CD4-positive, CD25-positive, alpha-beta regulatory T cell (primary cell): ENCODE data around the gene OPCML. TPM values are rescaled to one million over a fixed set of nuclear protein-coding genes. Genes with fewer than 3 reads are reported as not detected.

Source experiments
- ATAC-seq, 2 donors: fragments of 150-1000 bp; cut with Tn5 transposase; one replicate each; pipeline ENCODE4 v1.10.0; 2021; ENCODE audit warnings: low read depth in 2 of 2, moderate number of reproducible peaks in 2 of 2, moderate library complexity in 1 of 2
- DNase-seq, 3 donors: peaks; one replicate each; pipeline versions ENCODE4 v3.0.0 to v3.0.0-alpha.2; 2012 to 2022; ENCODE audit warnings: mixed read lengths in 1 of 3
- H3K27ac ChIP-seq: one replicate; pipeline ENCODE4 v1.7.0; 2013; ENCODE audit warnings: mild to moderate bottlenecking, low read length; ENCODE audit not compliant: insufficient read depth, poor library complexity, severe bottlenecking
- H3K27me3 ChIP-seq: one replicate; pipeline ENCODE4 v1.7.0; 2013; ENCODE audit warnings: low read length; ENCODE audit not compliant: control insufficient read depth, insufficient read depth
- H3K36me3 ChIP-seq: one replicate; pipeline ENCODE4 v1.7.0; 2013; ENCODE audit warnings: mild to moderate bottlenecking, low read length, moderate library complexity; ENCODE audit not compliant: control insufficient read depth, insufficient read depth
- H3K4me1 ChIP-seq: 2 replicates; pipeline ENCODE4 v1.7.0; 2013; ENCODE audit warnings: mild to moderate bottlenecking, low read length; ENCODE audit not compliant: insufficient read depth, control insufficient read depth, poor library complexity, severe bottlenecking
- H3K4me3 ChIP-seq: one replicate; pipeline ENCODE4 v1.7.0; 2013; ENCODE audit warnings: low read depth, mild to moderate bottlenecking, low read length, moderate library complexity
- H3K9me3 ChIP-seq, 2 experiments: 1 replicate in 1 of 2; 2 replicates in 1 of 2; pipeline ENCODE4 v1.7.0; 2013; ENCODE audit warnings: low read length in 2 of 2, mild to moderate bottlenecking in 1 of 2, moderate library complexity in 1 of 2; ENCODE audit not compliant: control insufficient read depth in 2 of 2
- H3K27ac Mint-ChIP-seq, 3 donors: one replicate each; pipeline ENCODE4 v1.8.0; 2020 to 2022; ENCODE audit warnings: mild to moderate bottlenecking in 3 of 3, mixed read lengths in 3 of 3, moderate library complexity in 2 of 3
- H3K27me3 Mint-ChIP-seq: one replicate; pipeline ENCODE4 v1.8.0; 2022; ENCODE audit warnings: mild to moderate bottlenecking, mixed read lengths
- H3K36me3 Mint-ChIP-seq: one replicate; pipeline ENCODE4 v1.8.0; 2020; ENCODE audit warnings: mixed read lengths
- H3K4me1 Mint-ChIP-seq, 4 donors: one replicate each; pipeline ENCODE4 v1.8.0; 2020 to 2022; ENCODE audit warnings: mixed read lengths in 4 of 4, mild to moderate bottlenecking in 1 of 4
- H3K4me3 Mint-ChIP-seq, 4 donors: one replicate each; pipeline ENCODE4 v1.8.0; 2020 to 2022; ENCODE audit warnings: mild to moderate bottlenecking in 4 of 4, mixed read lengths in 4 of 4, moderate library complexity in 3 of 4
- H3K9me3 Mint-ChIP-seq, 7 donors: one replicate each; pipeline ENCODE4 v1.8.0; 2020 to 2022; ENCODE audit warnings: mixed read lengths in 7 of 7, mild to moderate bottlenecking in 3 of 7, moderate library complexity in 2 of 7
- polyA plus RNA-seq, 4 donors: library from polyadenylated mRNA; unstranded; fragments of 300-500 nt; fragmentation: Illumina TruSeq; gene quantifications; one replicate each; pipeline ENCODE4 v1.2.3, GENCODE V29; 2021
- total RNA-seq: library from RNA; stranded (reverse); gene quantifications from one replicate; pipeline ENCODE4 v1.2.3, GENCODE V29; 2022

OPCML gene
- total and polyA plus RNA-seq, 5 donors from 2014 or later = not detected

DNA sequence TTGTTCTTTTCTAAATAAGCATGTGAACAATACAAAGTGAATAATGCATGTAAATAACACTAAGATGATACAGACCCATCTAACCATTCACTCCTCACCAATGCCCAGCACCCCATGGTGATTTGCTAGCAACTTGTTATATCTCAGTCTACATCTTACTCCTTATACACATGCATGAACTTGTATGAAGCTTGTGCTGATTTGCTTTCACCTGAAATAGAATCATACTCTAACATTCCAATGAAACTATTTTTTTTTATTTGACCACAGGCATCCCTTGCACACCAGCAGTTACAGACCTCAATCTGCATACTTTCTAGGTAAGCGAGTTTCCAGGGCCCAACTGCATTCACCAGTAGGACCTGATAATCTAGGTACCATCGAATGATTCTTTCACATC lies 873.6 kb downstream of the OPCML start:
- no peaks in the 10 kb centered on the region for H3K4me1 ChIP-seq
- no peaks in the 10 kb centered on the region for H3K27me3 Mint-ChIP-seq
- no peaks in the 10 kb centered on the region for H3K9me3 ChIP-seq
- no peak for DNase-seq
- peaks cover 0 to 5% (median 0%) of the 10 kb centered on the region in 7 donors for H3K9me3 Mint-ChIP-seq
- H3K36me3 Mint-ChIP-seq = no peaks in the 10 kb centered on the region
- no peak overlapping the region for H3K4me3 ChIP-seq
- no peak overlapping the region for H3K27ac ChIP-seq
- H3K27me3 ChIP-seq = no peaks in the 10 kb centered on the region
- H3K4me1 Mint-ChIP-seq = no peaks in the 10 kb centered on the region
- no peak overlapping the region for H3K4me3 Mint-ChIP-seq
- ATAC-seq = no peak
- no peak overlapping the region for H3K27ac Mint-ChIP-seq
- no peaks in the 10 kb centered on the region for H3K36me3 ChIP-seq

DNA sequence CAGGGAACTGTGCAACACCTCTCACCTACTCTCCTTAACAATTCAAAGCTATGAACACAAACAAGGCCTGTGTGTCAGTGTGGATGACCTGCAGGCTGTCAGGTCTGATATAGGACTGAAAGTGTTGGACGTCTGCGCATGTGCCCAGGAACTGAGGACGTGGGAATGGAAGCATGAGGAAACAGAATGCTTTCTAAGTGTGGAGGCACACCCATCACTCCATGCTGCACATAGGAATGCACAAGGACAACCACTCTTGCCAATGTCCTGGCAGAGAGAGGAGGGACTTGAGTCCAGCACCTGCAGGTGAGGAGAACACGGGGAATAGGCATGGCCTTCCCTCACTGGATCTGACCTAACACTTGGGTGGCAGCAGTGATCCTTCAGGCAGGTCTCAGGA lies 874.3 kb downstream of the OPCML start:
- Mint-ChIP-seq H3K9me3 (peaks cover 0 to 5% (median 0%) of the 10 kb centered on the region in 7 donors), H3K4me3 (no peak overlapping the region), H3K27me3 (no peaks in the 10 kb centered on the region), H3K36me3 (no peaks in the 10 kb centered on the region), H3K27ac (no peak overlapping the region), H3K4me1 (no peaks in the 10 kb centered on the region)
- Histone ChIP-seq H3K27ac (no peak overlapping the region), H3K27me3 (no peaks in the 10 kb centered on the region), H3K4me3 (no peak overlapping the region), H3K9me3 (no peaks in the 10 kb centered on the region), H3K4me1 (no peaks in the 10 kb centered on the region), H3K36me3 (no peaks in the 10 kb centered on the region)
- ATAC-seq = no peak
- DNase-seq = no peak

- H3K4me3 ChIP-seq = no peak overlapping the region
- Mint-ChIP-seq H3K4me1 (no peaks in the 10 kb centered on the region), H3K27me3 (no peaks in the 10 kb centered on the region), H3K9me3 (peaks cover 0 to 7% (median 0%) of the 10 kb centered on the region in 7 donors), H3K27ac (no peak overlapping the region), H3K36me3 (no peaks in the 10 kb centered on the region), H3K4me3 (no peak overlapping the region)
- H3K4me1 ChIP-seq = no peaks in the 10 kb centered on the region
- no peak overlapping the region for H3K27ac ChIP-seq
- DNase-seq = no peak
- no peaks in the 10 kb centered on the region for H3K27me3 ChIP-seq
- no peaks in the 10 kb centered on the region for H3K9me3 ChIP-seq
- no peaks in the 10 kb centered on the region for H3K36me3 ChIP-seq
- no peak for ATAC-seq
These were observed 877.0 kb downstream of the OPCML start for GRCh38 chr11:132655187-132655855.

DNA sequence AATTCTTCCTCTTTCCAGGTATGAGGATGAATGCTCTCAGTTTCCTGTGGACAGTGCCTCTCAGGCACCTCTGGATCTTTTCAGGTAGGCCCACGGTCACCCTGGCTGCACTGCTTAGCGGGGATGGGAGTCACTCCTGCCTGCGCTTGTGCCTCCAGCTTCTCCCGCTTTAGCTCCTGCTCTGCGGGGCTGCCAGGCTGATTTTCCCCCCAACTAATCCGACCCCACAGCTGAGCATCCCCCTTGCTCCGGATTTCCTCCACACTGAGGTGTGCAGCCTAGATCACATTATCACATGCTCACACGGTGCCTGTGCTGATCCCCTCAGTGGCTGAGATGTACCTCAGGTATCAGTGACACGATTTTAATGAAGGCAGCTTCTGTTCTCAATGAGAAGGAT lies 879.1 kb downstream of the OPCML start:
- Mint-ChIP-seq H3K4me3 (no peak overlapping the region), H3K9me3 (peaks cover 0 to 7% (median 0%) of the 10 kb centered on the region in 7 donors), H3K27me3 (no peaks in the 10 kb centered on the region), H3K4me1 (no peaks in the 10 kb centered on the region), H3K27ac (no peak overlapping the region), H3K36me3 (no peaks in the 10 kb centered on the region)
- Histone ChIP-seq H3K27ac (no peak overlapping the region), H3K4me1 (no peaks in the 10 kb centered on the region), H3K9me3 (no peaks in the 10 kb centered on the region), H3K36me3 (no peaks in the 10 kb centered on the region), H3K4me3 (no peak overlapping the region), H3K27me3 (no peaks in the 10 kb centered on the region)
- DNase-seq (no peak), ATAC-seq (no peak)

DNA sequence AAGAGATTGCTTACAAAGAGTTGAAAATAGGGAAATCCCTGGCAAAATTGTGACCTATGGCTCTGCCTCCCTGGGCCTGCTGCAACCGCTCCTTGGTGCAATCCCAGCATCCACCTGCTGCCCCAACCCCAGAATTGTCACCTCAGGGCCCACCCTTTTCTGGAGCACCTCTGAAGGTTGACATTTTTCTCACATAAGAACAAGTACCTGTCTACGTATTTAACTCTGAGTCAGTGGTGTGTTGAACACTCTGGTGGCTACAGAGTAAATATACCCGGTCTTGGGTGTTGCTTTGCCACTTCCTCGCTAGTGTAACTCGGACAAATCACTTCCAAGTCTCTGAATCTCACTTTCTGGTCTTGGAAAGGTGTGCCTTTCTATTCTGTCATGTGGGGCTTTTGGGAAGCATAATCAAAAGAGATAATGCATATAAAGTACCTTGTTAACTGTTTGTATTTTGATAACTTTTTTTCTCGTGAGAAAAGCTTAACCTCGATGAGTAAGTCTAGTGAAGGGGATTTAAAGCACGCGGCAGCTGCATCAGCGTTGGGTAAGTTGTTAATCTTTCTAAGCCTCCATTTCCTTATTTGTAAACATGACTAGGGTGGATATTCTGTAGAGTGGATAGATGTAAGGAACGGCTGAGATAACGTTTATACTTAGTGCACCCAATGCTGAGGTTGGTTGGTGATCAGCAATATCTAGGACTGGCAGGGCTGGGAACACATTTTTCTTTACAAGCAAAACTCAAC lies 881.2 kb downstream of the OPCML start:
- Histone ChIP-seq H3K4me1 (no peaks in the 10 kb centered on the region), H3K9me3 (no peaks in the 10 kb centered on the region), H3K36me3 (no peaks in the 10 kb centered on the region), H3K4me3 (no peak overlapping the region), H3K27me3 (no peaks in the 10 kb centered on the region), H3K27ac (no peak overlapping the region)
- DNase-seq (no peak), ATAC-seq (no peak)
- Mint-ChIP-seq H3K36me3 (no peaks in the 10 kb centered on the region), H3K27ac (no peak overlapping the region), H3K9me3 (peaks cover 0 to 8% (median 0%) of the 10 kb centered on the region in 7 donors), H3K4me3 (no peak overlapping the region), H3K4me1 (no peaks in the 10 kb centered on the region), H3K27me3 (no peaks in the 10 kb centered on the region)

DNA sequence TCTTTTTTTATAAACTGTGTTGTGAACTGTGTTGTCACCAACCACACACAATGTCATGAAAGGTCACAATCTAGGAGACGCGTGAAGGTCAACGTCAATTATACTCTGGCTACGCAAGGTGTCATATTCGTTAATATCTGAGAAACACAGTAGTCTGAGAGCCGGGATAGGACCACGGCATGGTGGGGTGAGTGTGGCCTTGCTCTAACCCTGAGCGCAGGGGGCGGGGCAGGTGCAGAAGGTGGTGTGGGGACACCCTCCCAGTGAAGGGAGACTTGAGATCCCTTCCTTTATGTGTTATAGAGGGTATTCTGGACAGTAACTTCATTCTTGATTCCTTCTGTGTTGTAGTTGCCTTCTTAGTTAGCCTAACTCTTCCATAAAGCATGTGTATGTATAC lies 883.0 kb downstream of the OPCML start:
- no peak overlapping the region for H3K27ac Mint-ChIP-seq
- H3K4me1 ChIP-seq = no peaks in the 10 kb centered on the region
- no peaks in the 10 kb centered on the region for H3K36me3 ChIP-seq
- no peaks in the 10 kb centered on the region for H3K9me3 ChIP-seq
- DNase-seq (no peak), ATAC-seq (no peak)
- H3K27ac ChIP-seq = no peak overlapping the region
- H3K4me3 Mint-ChIP-seq = no peak overlapping the region
- H3K9me3 Mint-ChIP-seq = peaks cover 0 to 9% (median 0%) of the 10 kb centered on the region in 7 donors
- no peak overlapping the region for H3K4me3 ChIP-seq
- no peaks in the 10 kb centered on the region for H3K36me3 Mint-ChIP-seq
- H3K27me3 Mint-ChIP-seq = no peaks in the 10 kb centered on the region
- no peaks in the 10 kb centered on the region for H3K4me1 Mint-ChIP-seq
- no peaks in the 10 kb centered on the region for H3K27me3 ChIP-seq

GRCh38 chr11:132648851-132649250 lies 883.5 kb downstream of the OPCML start:
- Histone ChIP-seq H3K9me3 (no peaks in the 10 kb centered on the region), H3K36me3 (no peaks in the 10 kb centered on the region), H3K27me3 (no peaks in the 10 kb centered on the region), H3K4me3 (no peak overlapping the region), H3K4me1 (no peaks in the 10 kb centered on the region), H3K27ac (no peak overlapping the region)
- ATAC-seq (no peak), DNase-seq (no peak)
- peaks cover 0 to 9% (median 0%) of the 10 kb centered on the region in 7 donors for H3K9me3 Mint-ChIP-seq
- H3K4me1 Mint-ChIP-seq = no peaks in the 10 kb centered on the region
- no peaks in the 10 kb centered on the region for H3K27me3 Mint-ChIP-seq
- no peak overlapping the region for H3K27ac Mint-ChIP-seq
- no peaks in the 10 kb centered on the region for H3K36me3 Mint-ChIP-seq
- H3K4me3 Mint-ChIP-seq = no peak overlapping the region

DNA sequence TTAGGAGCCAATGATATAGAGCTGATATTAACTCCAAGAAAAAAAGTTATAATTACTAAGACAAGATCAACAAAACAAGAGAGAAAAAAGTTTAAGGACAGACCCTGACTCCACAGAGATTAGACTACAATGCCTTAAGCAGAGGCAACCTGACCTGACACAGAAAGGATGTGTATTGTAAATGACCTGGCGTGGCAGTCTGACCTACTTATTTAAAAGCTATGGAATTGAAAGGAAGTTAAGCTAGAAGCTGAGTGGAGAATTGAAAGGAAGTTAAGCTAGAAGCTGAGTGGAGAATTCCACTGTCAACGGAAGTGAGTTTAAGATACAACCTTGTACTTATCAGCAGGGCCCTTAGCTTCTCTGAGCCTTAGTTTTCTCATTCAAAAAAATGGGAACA lies 885.4 kb downstream of the OPCML start:
- H3K27me3 Mint-ChIP-seq = no peaks in the 10 kb centered on the region
- no peaks in the 10 kb centered on the region for H3K36me3 ChIP-seq
- peaks cover 0 to 5% (median 0%) of the 10 kb centered on the region in 7 donors for H3K9me3 Mint-ChIP-seq

More for the DNA sequence above, 885.4 kb downstream of the OPCML start:
- DNase-seq = no peak
- H3K27ac ChIP-seq = no peak overlapping the region
- Mint-ChIP-seq H3K27ac (no peak overlapping the region), H3K4me1 (no peaks in the 10 kb centered on the region), H3K36me3 (no peaks in the 10 kb centered on the region), H3K4me3 (no peak overlapping the region)
- no peaks in the 10 kb centered on the region for H3K4me1 ChIP-seq
- no peak for ATAC-seq
- no peaks in the 10 kb centered on the region for H3K27me3 ChIP-seq
- no peak overlapping the region for H3K4me3 ChIP-seq
- H3K9me3 ChIP-seq = no peaks in the 10 kb centered on the region
